K562 (cell line): Measurements from ENCODE around the gene ASB13. TPM values are rescaled to one million over a fixed set of nuclear protein-coding genes. Genes with fewer than 3 reads are reported as not detected.

Source experiments
- CHD2 ChIP-seq: IDR thresholded peaks from 2 replicates; pipeline ENCODE4 v1.6.1; 2011; ENCODE audit warnings: low read depth, low read length
- DDX20 ChIP-seq: fragments of 450-650 bp; IDR thresholded peaks from 2 replicates; pipeline ENCODE4 v1.6.1; 2016; ENCODE audit warnings: missing genetic modification characterization, low read depth, mild to moderate bottlenecking, missing compliant biosample characterization, moderate library complexity
- HCFC1 ChIP-seq: IDR thresholded peaks from 2 replicates; pipeline ENCODE4 v1.6.1; 2012; ENCODE audit warnings: low read depth, low read length, improper control_type of control experiment
- KDM5B ChIP-seq: fragments of 200-600 bp; sonication (generic); IDR thresholded peaks from 2 replicates; pipeline ENCODE4 v1.6.1; 2012; ENCODE audit warnings: low read depth, mild to moderate bottlenecking, moderate library complexity, low read length, control low read depth, inconsistent platforms; ENCODE audit not compliant: insufficient replicate concordance
- MEF2D ChIP-seq: conservative IDR thresholded peaks from 2 replicates; pipeline ENCODE4 v1.6.1; 2016; ENCODE audit warnings: low read depth, missing genetic modification characterization, missing compliant biosample characterization
- NRF1 ChIP-seq, 2 experiments: fragments of 450-650 bp; IDR thresholded peaks in 1 of 2; conservative IDR thresholded peaks in 1 of 2; 2 replicates each; pipeline ENCODE4 v1.6.1; 2014; ENCODE audit warnings: mild to moderate bottlenecking in 2 of 2
- PCBP2 ChIP-seq: fragments of 200-400 bp; formaldehyde crosslinking; IDR thresholded peaks from 2 replicates; pipeline ENCODE4 v1.6.1; 2018; ENCODE audit warnings: low read length, low read depth, mild to moderate bottlenecking, moderate library complexity; ENCODE audit not compliant: poor library complexity, severe bottlenecking
- SMC3 ChIP-seq: conservative IDR thresholded peaks from 2 replicates; pipeline ENCODE4 v1.6.1; 2011; ENCODE audit warnings: low read depth, low read length, improper control_type of control experiment; ENCODE audit not compliant: insufficient read depth
- TAF1 ChIP-seq: IDR thresholded peaks from 2 replicates; pipeline ENCODE4 v1.6.1; 2011; ENCODE audit warnings: mild to moderate bottlenecking, low read length, moderate library complexity; ENCODE audit not compliant: insufficient read depth, control insufficient read depth, severe bottlenecking; ENCODE audit errors: extremely low read depth
- ZBTB1 ChIP-seq: sonication (generic); formaldehyde crosslinking; IDR thresholded peaks from 2 replicates; pipeline ENCODE4 v1.8.1; 2023; ENCODE audit warnings: missing genetic modification reagents, low read depth, mild to moderate bottlenecking, borderline replicate concordance
- ZNF316 ChIP-seq: fragments of 450-650 bp; IDR thresholded peaks from 2 replicates; pipeline ENCODE4 v1.6.1; 2016
- polyA plus RNA-seq, 8 experiments: library from polyadenylated mRNA; depleted of rRNA in 4 of 8; stranded (reverse) in 5 of 8; unstranded in 3 of 8; fragments of >200 nt; fragmentation: Nextera tagmentation in 2 of 8; fragmentation: Illumina TruSeq in 1 of 8; extraction: Ambion mirVana in 2 of 8; extraction: Trizol in 1 of 8; gene quantifications; 2 replicates each; pipeline versions ENCODE4 v1.2.1 to v1.2.3, GENCODE V29; 2011 to 2014; ENCODE audit warnings: inconsistent platforms in 1 of 8, missing spikeins in 1 of 8
- total RNA-seq, 7 experiments: library from RNA; depleted of rRNA in 6 of 7; stranded (reverse); fragments of >200 nt in 6 of 7; fragmentation: Illumina TruSeq in 2 of 7; extraction: Trizol in 2 of 7; gene quantifications; 2 replicates each; pipeline versions ENCODE4 v1.2.1 to v1.2.3, GENCODE V29; 2011 to 2021; ENCODE audit warnings: low replicate concordance in 1 of 7
- TF ChIP-seq, protein P1 (sequence below), 2 experiments: fragments of 450-650 bp; IDR thresholded peaks; 2 replicates each; pipeline ENCODE4 v1.6.1; 2018; ENCODE audit warnings: mild to moderate bottlenecking in 2 of 2, low read depth in 1 of 2; ENCODE audit not compliant: partially characterized antibody in 2 of 2
- TF ChIP-seq, protein P2 (sequence below): sonication (generic); formaldehyde crosslinking; IDR thresholded peaks from 2 replicates; pipeline ENCODE4 v1.8.0; 2022; ENCODE audit warnings: mild to moderate bottlenecking, missing genetic modification reagents
- TF ChIP-seq, protein P3 (sequence below): fragments of 250-450 bp; sonication (Bioruptor Pico); IDR thresholded peaks from 2 replicates; pipeline ENCODE4 v1.4.0; 2020

Gene ASB13
- total and polyA plus RNA-seq, 9 of the 15 experiments (the other 6 are each of a cell fraction or from before 2014, with no cell fraction given) = 5.2 to 28.8 (median 16.9) TPM

GRCh38 chr10:5666008-5666840 lies at the start of gene ASB13 (continued):
- TF ChIP-seq, protein P1, sequence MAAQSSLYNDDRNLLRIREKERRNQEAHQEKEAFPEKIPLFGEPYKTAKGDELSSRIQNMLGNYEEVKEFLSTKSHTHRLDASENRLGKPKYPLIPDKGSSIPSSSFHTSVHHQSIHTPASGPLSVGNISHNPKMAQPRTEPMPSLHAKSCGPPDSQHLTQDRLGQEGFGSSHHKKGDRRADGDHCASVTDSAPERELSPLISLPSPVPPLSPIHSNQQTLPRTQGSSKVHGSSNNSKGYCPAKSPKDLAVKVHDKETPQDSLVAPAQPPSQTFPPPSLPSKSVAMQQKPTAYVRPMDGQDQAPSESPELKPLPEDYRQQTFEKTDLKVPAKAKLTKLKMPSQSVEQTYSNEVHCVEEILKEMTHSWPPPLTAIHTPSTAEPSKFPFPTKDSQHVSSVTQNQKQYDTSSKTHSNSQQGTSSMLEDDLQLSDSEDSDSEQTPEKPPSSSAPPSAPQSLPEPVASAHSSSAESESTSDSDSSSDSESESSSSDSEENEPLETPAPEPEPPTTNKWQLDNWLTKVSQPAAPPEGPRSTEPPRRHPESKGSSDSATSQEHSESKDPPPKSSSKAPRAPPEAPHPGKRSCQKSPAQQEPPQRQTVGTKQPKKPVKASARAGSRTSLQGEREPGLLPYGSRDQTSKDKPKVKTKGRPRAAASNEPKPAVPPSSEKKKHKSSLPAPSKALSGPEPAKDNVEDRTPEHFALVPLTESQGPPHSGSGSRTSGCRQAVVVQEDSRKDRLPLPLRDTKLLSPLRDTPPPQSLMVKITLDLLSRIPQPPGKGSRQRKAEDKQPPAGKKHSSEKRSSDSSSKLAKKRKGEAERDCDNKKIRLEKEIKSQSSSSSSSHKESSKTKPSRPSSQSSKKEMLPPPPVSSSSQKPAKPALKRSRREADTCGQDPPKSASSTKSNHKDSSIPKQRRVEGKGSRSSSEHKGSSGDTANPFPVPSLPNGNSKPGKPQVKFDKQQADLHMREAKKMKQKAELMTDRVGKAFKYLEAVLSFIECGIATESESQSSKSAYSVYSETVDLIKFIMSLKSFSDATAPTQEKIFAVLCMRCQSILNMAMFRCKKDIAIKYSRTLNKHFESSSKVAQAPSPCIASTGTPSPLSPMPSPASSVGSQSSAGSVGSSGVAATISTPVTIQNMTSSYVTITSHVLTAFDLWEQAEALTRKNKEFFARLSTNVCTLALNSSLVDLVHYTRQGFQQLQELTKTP (IDR thresholded peaks at IDR 0.05; ENCODE audit: low read depth in 1 of 2, partially characterized antibody in 2 of 2) = no peak
- TF ChIP-seq, protein P2, sequence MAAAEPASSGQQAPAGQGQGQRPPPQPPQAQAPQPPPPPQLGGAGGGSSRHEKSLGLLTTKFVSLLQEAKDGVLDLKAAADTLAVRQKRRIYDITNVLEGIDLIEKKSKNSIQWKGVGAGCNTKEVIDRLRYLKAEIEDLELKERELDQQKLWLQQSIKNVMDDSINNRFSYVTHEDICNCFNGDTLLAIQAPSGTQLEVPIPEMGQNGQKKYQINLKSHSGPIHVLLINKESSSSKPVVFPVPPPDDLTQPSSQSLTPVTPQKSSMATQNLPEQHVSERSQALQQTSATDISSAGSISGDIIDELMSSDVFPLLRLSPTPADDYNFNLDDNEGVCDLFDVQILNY (CRISPR knock-in tag) = 0 out of 2 replicates have a peak, but pooled peaks have one; percentile 68
- TF ChIP-seq ZNF316 (no peak), DDX20 (no peak), MEF2D (no peak), TAF1 (peak; percentile 59), NRF1 (conservative IDR thresholded peaks at IDR 0.05 in 1 of 2, IDR thresholded peaks at IDR 0.05 in 1 of 2) (peak in 1 of 2 experiments; percentile 17; a peak in 2 of 4 replicates), PCBP2 (no peak), ZBTB1 (CRISPR knock-in tag) (peak; percentile 97), HCFC1 (peak; percentile 88), KDM5B (peak; percentile 50), CHD2 (peak; percentile 73; the same call in 1 of the 2 replicates), SMC3 (no peak)
- TF ChIP-seq, protein P3, sequence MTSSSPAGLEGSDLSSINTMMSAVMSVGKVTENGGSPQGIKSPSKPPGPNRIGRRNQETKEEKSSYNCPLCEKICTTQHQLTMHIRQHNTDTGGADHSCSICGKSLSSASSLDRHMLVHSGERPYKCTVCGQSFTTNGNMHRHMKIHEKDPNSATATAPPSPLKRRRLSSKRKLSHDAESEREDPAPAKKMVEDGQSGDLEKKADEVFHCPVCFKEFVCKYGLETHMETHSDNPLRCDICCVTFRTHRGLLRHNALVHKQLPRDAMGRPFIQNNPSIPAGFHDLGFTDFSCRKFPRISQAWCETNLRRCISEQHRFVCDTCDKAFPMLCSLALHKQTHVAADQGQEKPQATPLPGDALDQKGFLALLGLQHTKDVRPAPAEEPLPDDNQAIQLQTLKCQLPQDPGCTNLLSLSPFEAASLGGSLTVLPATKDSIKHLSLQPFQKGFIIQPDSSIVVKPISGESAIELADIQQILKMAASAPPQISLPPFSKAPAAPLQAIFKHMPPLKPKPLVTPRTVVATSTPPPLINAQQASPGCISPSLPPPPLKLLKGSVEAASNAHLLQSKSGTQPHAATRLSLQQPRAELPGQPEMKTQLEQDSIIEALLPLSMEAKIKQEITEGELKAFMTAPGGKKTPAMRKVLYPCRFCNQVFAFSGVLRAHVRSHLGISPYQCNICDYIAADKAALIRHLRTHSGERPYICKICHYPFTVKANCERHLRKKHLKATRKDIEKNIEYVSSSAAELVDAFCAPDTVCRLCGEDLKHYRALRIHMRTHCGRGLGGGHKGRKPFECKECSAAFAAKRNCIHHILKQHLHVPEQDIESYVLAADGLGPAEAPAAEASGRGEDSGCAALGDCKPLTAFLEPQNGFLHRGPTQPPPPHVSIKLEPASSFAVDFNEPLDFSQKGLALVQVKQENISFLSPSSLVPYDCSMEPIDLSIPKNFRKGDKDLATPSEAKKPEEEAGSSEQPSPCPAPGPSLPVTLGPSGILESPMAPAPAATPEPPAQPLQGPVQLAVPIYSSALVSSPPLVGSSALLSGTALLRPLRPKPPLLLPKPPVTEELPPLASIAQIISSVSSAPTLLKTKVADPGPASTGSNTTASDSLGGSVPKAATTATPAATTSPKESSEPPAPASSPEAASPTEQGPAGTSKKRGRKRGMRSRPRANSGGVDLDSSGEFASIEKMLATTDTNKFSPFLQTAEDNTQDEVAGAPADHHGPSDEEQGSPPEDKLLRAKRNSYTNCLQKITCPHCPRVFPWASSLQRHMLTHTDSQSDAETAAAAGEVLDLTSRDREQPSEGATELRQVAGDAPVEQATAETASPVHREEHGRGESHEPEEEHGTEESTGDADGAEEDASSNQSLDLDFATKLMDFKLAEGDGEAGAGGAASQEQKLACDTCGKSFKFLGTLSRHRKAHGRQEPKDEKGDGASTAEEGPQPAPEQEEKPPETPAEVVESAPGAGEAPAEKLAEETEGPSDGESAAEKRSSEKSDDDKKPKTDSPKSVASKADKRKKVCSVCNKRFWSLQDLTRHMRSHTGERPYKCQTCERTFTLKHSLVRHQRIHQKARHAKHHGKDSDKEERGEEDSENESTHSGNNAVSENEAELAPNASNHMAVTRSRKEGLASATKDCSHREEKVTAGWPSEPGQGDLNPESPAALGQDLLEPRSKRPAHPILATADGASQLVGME (CRISPR knock-in tag) = 0 out of 2 replicates have a peak, but pooled peaks have one; percentile 57
